K562 (cell line): Measurements from ENCODE around the gene KIF23. TPM values are rescaled to one million over a fixed set of nuclear protein-coding genes. Genes with fewer than 3 reads are reported as not detected.
A peak's percentile ranks its signal among the peaks of the same experiment; 100 is the strongest.

Source experiments
- BCOR ChIP-seq: fragments of 450-650 bp; IDR thresholded peaks from 2 replicates; pipeline ENCODE4 v1.6.1; 2016
- CXXC5 ChIP-seq: fragments of 250-450 bp; sonication (Bioruptor Pico); IDR thresholded peaks from 2 replicates; pipeline ENCODE4 v1.8.0; 2022; ENCODE audit warnings: inconsistent platforms, mild to moderate bottlenecking, moderate library complexity
- ELF2 ChIP-seq: fragments of 250-450 bp; sonication (Bioruptor Pico); IDR thresholded peaks from 2 replicates; pipeline ENCODE4 v1.5.0; 2021; ENCODE audit warnings: mild to moderate bottlenecking
- HNRNPUL1 ChIP-seq: fragments of 200-400 bp; formaldehyde crosslinking; IDR thresholded peaks from 2 replicates; pipeline ENCODE4 v1.6.1; 2017; ENCODE audit warnings: low read length
- MTA3 ChIP-seq: fragments of 450-650 bp; formaldehyde crosslinking; IDR thresholded peaks from 2 replicates; pipeline ENCODE4 v1.6.1; 2017; ENCODE audit warnings: mild to moderate bottlenecking, borderline replicate concordance
- POLR2G ChIP-seq: fragments of 200-400 bp; formaldehyde crosslinking; IDR thresholded peaks from 2 replicates; pipeline ENCODE4 v1.6.1; 2017; ENCODE audit warnings: low read depth, mild to moderate bottlenecking, antibody characterized with exemption, low read length, moderate library complexity
- ZNF583 ChIP-seq: fragments of 250-450 bp; sonication (Bioruptor Pico); IDR thresholded peaks from 2 replicates; pipeline ENCODE4 v1.4.0; 2020
- ZNF699 ChIP-seq: fragments of 250-450 bp; sonication (Bioruptor Pico); IDR thresholded peaks from 2 replicates; pipeline ENCODE4 v1.8.0; 2021; ENCODE audit warnings: mild to moderate bottlenecking, moderate library complexity; ENCODE audit not compliant: insufficient replicate concordance
- polyA plus RNA-seq, 8 experiments: library from polyadenylated mRNA; depleted of rRNA in 4 of 8; stranded (reverse) in 5 of 8; unstranded in 3 of 8; fragments of >200 nt; fragmentation: Nextera tagmentation in 2 of 8; fragmentation: Illumina TruSeq in 1 of 8; extraction: Ambion mirVana in 2 of 8; extraction: Trizol in 1 of 8; gene quantifications; 2 replicates each; pipeline versions ENCODE4 v1.2.1 to v1.2.3, GENCODE V29; 2011 to 2014; ENCODE audit warnings: inconsistent platforms in 1 of 8, missing spikeins in 1 of 8
- total RNA-seq, 7 experiments: library from RNA; depleted of rRNA in 6 of 7; stranded (reverse); fragments of >200 nt in 6 of 7; fragmentation: Illumina TruSeq in 2 of 7; extraction: Trizol in 2 of 7; gene quantifications; 2 replicates each; pipeline versions ENCODE4 v1.2.1 to v1.2.3, GENCODE V29; 2011 to 2021; ENCODE audit warnings: low replicate concordance in 1 of 7
- TF ChIP-seq, protein P1 (sequence below), 2 experiments: fragments of 150-350 bp in 1 of 2; IDR thresholded peaks; 2 replicates each; pipeline ENCODE4 v1.6.1; 2012 to 2016; ENCODE audit warnings: low read depth in 2 of 2, low read length in 2 of 2, mild to moderate bottlenecking in 1 of 2, moderate library complexity in 1 of 2
- TF ChIP-seq, protein P2 (sequence below): fragments of 200-400 bp; formaldehyde crosslinking; IDR thresholded peaks from 2 replicates; pipeline ENCODE4 v1.6.1; 2017; ENCODE audit warnings: mild to moderate bottlenecking, low read depth, low read length, moderate library complexity
- TF ChIP-seq, protein P3 (sequence below): fragments of 450-650 bp; formaldehyde crosslinking; conservative IDR thresholded peaks from 2 replicates; pipeline ENCODE4 v1.4.0; 2022; ENCODE audit warnings: mild to moderate bottlenecking, missing genetic modification characterization
- TF ChIP-seq, protein P4 (sequence below), 3 experiments: IDR thresholded peaks in 2 of 3; conservative IDR thresholded peaks in 1 of 3; 2 replicates each; pipeline ENCODE4 v1.5.1; 2011 to 2012; ENCODE audit warnings: low read length in 3 of 3, mild to moderate bottlenecking in 3 of 3, control low read depth in 2 of 3, improper control_type of control experiment in 1 of 3, inconsistent platforms in 1 of 3, low read depth in 1 of 3, mixed read lengths in 1 of 3, moderate library complexity in 1 of 3; ENCODE audit not compliant: insufficient read depth in 2 of 3
- TF ChIP-seq, protein P5 (sequence below): fragments of 250-450 bp; sonication (Bioruptor Pico); IDR thresholded peaks from 2 replicates; pipeline ENCODE4 v1.4.0; 2020; ENCODE audit warnings: borderline replicate concordance
- TF ChIP-seq, protein P6 (sequence below): IDR thresholded peaks from 3 replicates; pipeline ENCODE4 v1.6.1; 2011; ENCODE audit warnings: borderline replicate concordance, mild to moderate bottlenecking; ENCODE audit not compliant: insufficient read length, insufficient read depth

KIF23 gene
- total and polyA plus RNA-seq, 9 of the 15 experiments (the other 6 are each of a cell fraction or from before 2014, with no cell fraction given): 29.4 to 58.2 (median 41.9) TPM

DNA sequence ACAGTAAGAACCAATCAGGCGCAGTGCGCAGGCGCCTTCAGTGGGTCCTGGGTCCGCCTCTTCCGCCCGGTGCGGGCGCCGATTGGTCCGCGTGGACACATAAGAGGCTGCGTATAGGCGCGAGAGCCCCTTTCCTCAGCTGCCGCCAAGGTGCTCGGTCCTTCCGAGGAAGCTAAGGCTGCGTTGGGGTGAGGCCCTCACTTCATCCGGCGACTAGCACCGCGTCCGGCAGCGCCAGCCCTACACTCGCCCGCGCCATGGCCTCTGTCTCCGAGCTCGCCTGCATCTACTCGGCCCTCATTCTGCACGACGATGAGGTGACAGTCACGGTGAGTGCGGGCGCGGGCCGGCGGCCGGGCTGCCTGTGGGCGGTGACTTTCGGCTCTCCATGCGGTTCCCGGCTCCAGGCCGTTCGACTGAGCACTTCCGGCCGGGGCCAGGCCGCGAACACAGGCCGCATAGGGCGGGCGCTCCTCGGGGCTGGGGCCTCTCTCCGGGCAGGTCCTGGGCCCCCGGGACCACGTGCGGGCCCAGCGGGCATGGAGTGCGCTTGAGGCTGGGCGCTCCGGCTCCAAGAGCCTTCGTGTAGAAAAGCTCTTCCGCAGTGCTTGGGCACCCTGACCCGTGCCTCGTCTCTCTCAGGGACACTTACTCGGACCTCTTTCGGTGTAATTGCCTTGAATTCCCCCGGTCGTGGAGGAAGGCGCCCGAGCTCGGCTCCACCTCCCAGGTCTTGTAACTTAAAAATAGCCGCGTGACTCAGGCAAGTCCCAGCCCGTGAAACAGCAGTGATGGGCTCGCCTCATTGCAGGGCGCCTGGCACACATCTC, 38.8 kb downstream of the KIF23 start, which contains the start of gene RPLP1 (continued):
- TF ChIP-seq MTA3 (peak; percentile 97), CXXC5 (CRISPR knock-in tag) (peak; percentile 45; the same call in 1 of the 2 replicates), ZNF583 (no peak), ELF2 (peak; percentile 64; the same call in 1 of the 2 replicates), POLR2G (peak; percentile 100), BCOR (no peak), ZNF699 (no peak), HNRNPUL1 (no peak)
- TF ChIP-seq, protein P1, sequence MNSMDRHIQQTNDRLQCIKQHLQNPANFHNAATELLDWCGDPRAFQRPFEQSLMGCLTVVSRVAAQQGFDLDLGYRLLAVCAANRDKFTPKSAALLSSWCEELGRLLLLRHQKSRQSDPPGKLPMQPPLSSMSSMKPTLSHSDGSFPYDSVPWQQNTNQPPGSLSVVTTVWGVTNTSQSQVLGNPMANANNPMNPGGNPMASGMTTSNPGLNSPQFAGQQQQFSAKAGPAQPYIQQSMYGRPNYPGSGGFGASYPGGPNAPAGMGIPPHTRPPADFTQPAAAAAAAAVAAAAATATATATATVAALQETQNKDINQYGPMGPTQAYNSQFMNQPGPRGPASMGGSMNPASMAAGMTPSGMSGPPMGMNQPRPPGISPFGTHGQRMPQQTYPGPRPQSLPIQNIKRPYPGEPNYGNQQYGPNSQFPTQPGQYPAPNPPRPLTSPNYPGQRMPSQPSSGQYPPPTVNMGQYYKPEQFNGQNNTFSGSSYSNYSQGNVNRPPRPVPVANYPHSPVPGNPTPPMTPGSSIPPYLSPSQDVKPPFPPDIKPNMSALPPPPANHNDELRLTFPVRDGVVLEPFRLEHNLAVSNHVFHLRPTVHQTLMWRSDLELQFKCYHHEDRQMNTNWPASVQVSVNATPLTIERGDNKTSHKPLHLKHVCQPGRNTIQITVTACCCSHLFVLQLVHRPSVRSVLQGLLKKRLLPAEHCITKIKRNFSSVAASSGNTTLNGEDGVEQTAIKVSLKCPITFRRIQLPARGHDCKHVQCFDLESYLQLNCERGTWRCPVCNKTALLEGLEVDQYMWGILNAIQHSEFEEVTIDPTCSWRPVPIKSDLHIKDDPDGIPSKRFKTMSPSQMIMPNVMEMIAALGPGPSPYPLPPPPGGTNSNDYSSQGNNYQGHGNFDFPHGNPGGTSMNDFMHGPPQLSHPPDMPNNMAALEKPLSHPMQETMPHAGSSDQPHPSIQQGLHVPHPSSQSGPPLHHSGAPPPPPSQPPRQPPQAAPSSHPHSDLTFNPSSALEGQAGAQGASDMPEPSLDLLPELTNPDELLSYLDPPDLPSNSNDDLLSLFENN (IDR thresholded peaks at IDR 0.05; ENCODE audit: low read depth in 2 of 2, low read length in 2 of 2): peak in 1 of 2 experiments; percentile 77; a peak in 2 of 4 replicates
- TF ChIP-seq, protein P2, sequence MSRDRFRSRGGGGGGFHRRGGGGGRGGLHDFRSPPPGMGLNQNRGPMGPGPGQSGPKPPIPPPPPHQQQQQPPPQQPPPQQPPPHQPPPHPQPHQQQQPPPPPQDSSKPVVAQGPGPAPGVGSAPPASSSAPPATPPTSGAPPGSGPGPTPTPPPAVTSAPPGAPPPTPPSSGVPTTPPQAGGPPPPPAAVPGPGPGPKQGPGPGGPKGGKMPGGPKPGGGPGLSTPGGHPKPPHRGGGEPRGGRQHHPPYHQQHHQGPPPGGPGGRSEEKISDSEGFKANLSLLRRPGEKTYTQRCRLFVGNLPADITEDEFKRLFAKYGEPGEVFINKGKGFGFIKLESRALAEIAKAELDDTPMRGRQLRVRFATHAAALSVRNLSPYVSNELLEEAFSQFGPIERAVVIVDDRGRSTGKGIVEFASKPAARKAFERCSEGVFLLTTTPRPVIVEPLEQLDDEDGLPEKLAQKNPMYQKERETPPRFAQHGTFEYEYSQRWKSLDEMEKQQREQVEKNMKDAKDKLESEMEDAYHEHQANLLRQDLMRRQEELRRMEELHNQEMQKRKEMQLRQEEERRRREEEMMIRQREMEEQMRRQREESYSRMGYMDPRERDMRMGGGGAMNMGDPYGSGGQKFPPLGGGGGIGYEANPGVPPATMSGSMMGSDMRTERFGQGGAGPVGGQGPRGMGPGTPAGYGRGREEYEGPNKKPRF: no peak
- TF ChIP-seq, protein P3, sequence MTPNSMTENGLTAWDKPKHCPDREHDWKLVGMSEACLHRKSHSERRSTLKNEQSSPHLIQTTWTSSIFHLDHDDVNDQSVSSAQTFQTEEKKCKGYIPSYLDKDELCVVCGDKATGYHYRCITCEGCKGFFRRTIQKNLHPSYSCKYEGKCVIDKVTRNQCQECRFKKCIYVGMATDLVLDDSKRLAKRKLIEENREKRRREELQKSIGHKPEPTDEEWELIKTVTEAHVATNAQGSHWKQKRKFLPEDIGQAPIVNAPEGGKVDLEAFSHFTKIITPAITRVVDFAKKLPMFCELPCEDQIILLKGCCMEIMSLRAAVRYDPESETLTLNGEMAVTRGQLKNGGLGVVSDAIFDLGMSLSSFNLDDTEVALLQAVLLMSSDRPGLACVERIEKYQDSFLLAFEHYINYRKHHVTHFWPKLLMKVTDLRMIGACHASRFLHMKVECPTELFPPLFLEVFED (CRISPR knock-in tag): peak; percentile 6; the same call in 1 of the 2 replicates
- TF ChIP-seq, protein P4, sequence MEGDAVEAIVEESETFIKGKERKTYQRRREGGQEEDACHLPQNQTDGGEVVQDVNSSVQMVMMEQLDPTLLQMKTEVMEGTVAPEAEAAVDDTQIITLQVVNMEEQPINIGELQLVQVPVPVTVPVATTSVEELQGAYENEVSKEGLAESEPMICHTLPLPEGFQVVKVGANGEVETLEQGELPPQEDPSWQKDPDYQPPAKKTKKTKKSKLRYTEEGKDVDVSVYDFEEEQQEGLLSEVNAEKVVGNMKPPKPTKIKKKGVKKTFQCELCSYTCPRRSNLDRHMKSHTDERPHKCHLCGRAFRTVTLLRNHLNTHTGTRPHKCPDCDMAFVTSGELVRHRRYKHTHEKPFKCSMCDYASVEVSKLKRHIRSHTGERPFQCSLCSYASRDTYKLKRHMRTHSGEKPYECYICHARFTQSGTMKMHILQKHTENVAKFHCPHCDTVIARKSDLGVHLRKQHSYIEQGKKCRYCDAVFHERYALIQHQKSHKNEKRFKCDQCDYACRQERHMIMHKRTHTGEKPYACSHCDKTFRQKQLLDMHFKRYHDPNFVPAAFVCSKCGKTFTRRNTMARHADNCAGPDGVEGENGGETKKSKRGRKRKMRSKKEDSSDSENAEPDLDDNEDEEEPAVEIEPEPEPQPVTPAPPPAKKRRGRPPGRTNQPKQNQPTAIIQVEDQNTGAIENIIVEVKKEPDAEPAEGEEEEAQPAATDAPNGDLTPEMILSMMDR (IDR thresholded peaks at IDR 0.05 in 2 of 3, conservative IDR thresholded peaks at IDR 0.05 in 1 of 3; ENCODE audit: insufficient read depth in 2 of 3, low read depth in 1 of 3, low read length in 3 of 3): no peak
- TF ChIP-seq, protein P5, sequence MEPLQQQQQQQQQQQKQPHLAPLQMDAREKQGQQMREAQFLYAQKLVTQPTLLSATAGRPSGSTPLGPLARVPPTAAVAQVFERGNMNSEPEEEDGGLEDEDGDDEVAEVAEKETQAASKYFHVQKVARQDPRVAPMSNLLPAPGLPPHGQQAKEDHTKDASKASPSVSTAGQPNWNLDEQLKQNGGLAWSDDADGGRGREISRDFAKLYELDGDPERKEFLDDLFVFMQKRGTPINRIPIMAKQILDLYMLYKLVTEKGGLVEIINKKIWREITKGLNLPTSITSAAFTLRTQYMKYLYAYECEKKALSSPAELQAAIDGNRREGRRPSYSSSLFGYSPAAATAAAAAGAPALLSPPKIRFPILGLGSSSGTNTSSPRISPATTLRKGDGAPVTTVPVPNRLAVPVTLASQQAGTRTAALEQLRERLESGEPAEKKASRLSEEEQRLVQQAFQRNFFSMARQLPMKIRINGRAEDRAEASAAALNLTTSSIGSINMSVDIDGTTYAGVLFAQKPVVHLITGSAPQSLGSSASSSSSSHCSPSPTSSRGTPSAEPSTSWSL (CRISPR knock-in tag): no peak
- TF ChIP-seq, protein P6, sequence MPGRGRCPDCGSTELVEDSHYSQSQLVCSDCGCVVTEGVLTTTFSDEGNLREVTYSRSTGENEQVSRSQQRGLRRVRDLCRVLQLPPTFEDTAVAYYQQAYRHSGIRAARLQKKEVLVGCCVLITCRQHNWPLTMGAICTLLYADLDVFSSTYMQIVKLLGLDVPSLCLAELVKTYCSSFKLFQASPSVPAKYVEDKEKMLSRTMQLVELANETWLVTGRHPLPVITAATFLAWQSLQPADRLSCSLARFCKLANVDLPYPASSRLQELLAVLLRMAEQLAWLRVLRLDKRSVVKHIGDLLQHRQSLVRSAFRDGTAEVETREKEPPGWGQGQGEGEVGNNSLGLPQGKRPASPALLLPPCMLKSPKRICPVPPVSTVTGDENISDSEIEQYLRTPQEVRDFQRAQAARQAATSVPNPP: no peak
